Stimulated activated CD8-positive, alpha-beta memory T cell treated with anti-CD3 and anti-CD28 coated beads, Interleukin-7, amount 100 ng/mL, for 4 hours (primary cell): Measurements from ENCODE around the gene RRP1B.
A peak's percentile ranks its signal among the peaks of the same experiment; 100 is the strongest.
"Not testable (repeated sequence)": the region's sequence is repeated elsewhere in the genome, so short reads cannot be mapped to it uniquely, and the experiment has no call there.

Experiments used
- DNase-seq, 2 donors: peaks; one replicate each; pipeline ENCODE4 v3.0.0-alpha.2; 2020; ENCODE audit warnings: low read depth in 2 of 2

The RRP1B gene

DNA sequence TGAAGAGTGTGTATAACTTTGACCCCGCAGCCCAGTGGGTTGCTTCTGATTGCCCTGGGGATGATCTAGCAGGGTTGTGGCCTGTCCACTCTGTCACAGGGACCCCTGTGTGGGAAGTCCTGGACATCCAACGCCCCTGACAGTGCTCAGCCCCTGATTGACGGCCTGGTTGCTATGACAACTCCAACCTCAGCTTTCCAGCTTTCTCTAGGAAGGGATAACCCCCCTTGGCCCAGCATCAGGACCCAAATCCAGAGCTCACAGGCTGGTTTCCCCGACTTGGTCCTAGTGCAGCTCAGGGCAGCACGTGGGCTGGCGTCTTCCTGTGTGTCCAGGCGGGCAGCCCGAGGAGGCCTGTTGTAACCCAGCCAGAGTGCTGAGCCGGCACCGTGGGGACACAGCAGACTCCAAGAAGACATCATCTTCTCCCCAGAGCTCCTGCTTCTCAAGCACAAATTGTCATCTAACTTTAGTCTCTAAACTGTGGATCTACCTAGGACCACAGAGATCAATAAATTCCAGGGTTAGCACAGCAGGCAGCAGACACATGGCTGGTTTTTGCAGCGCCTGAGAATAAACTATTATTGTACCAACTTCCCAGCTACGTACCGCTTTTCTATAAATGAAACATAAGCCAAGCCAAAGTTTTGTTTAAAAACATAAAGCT, 40.7 kb downstream of the RRP1B start:
- no peak for DNase-seq

DNA sequence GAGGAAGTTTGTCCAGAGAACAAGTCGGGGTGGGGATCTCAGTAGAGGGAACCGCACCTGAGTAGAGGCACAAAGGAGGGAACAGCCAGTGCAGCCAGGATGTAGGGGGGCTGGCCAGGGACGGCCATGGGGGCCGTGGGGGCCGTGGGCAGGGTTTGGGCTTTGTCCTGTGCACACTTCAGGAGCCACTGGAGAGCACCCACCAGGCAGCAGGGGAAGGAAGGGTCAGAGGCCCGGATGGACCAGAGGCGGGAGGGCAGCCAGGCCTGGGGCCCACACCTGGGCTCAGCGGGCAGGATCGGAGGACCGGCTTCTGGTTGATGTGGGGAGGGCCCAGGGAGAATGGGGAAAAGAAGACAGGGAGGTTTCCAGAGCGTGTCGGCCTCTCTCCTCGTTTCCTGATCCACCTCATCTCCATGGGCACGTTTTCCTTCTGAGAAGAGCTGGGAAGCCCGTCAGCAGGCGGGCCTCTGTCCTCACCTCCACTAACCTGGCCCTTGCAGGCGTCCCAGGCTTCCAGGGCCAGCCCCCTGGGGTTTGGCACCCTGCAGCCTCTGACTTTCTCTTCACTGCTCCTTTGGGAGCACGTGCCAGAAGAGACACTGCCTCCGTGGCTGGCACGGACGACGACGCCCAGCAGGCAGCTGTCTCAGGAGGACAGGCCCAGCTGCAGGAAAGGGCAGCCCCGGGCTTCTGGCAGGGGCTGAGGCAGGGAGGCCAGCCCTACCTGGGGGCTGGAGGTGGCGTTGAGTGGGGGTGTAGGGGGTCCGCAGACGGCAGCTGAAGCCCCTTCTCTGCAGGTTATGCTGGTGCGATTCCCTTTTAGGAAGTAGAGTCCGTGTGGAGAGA, 42.8 kb downstream of the RRP1B start:
- DNase-seq, result no peak

DNA sequence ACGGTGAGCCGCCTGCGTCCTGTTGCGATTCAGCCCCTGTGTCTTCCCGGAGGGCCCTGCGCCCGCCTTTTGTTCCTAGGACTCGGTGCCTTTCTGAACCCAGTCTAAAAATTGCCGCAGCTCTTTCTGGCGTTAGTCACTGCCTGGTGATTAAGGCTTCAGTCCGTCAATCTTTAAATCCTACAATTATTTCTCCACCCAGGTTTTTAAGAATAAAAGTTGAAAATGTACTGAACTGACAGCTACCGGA, 43.4 kb downstream of the RRP1B start:
- DNase-seq, result no peak

DNA sequence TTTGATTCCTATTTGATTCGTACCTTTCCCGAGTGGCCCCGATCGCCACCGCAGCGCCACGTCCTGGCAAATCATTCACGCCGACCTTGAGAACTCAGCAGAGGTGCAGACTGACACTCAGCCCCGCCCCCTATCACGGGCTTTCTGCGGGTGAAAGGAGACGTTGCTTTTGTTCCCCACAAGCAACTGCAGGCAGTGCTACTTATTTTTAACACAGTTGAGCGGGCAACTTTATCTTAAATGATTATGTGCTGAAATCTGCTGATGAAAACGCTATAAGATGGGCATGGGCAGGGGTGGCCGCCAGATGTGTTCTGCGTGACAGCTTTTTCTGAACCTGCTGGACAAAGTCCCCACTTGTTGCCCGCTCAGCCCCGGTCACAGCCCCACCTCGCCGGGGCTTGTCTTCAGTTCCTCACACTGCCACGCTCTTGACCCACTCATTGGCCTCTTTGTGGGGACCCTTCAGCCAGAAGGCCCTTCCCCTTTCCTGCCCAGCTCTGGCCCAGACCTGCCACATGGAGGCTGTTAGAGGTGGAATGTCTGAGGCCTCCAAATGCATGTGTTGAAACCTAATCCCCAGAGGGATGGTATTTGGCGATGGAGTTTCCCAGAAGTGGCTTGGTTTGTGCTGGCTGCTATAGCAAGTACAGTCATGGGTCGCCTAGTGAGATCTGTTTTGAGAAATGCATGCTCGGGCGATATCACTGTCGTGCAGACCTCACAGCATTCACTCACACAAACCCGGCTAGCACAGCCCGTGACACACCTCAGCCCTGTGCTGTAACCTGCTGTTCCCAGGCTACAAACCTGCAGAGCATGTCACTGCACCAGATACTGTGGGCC, 43.9 kb downstream of the RRP1B start:
- no peak for DNase-seq

DNA sequence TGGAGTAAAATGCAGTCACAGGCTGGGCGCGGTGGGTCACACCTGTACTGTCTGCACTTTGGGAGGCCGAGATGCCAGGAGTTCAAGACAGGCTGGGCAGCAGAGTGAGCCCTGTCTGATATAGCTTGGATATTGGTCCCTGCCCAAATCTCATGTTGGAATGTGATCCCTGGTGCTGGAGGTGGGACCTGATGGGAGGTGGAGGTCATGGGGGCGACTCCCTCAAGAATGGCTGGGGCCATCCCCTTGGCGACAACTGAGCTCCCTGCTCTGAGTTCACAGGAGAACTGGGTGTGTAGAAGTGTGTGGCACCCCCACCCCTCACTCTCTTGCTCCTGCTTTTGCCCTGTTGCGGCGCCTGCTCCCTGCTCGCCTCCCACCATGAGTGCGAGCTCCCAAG, 48.1 kb downstream of the RRP1B start:
- no peak for DNase-seq

DNA sequence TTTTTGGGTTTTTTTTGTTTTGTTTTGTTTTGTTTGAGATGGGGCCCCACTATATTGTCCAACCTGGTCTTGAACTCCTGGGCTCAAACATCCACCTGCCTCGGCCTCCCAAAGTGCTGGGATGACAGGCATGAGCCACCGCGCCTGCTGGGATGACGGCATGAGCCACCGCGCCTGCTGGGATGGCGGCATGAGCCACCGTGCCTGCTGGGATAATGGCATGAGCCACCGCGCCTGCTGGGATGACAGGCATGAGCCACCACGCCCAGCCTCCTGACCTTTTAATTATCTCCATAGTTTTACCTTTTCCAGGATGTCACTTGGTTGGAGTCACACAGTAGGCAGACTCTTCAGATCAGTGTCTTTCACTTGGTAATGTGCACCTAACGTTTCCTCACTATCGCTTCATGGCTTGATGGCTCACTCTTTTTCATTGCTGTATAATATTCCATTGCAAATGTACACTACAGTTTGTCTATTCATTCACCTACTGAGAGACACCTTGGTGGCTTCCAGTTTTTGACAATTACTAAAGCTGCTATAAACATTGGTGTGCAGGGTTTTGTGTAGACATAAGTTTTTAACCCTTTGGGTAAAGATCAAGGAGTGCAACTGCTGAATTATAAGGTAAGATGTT, 49.5 kb downstream of the RRP1B start:
- DNase-seq, result no peak

DNA sequence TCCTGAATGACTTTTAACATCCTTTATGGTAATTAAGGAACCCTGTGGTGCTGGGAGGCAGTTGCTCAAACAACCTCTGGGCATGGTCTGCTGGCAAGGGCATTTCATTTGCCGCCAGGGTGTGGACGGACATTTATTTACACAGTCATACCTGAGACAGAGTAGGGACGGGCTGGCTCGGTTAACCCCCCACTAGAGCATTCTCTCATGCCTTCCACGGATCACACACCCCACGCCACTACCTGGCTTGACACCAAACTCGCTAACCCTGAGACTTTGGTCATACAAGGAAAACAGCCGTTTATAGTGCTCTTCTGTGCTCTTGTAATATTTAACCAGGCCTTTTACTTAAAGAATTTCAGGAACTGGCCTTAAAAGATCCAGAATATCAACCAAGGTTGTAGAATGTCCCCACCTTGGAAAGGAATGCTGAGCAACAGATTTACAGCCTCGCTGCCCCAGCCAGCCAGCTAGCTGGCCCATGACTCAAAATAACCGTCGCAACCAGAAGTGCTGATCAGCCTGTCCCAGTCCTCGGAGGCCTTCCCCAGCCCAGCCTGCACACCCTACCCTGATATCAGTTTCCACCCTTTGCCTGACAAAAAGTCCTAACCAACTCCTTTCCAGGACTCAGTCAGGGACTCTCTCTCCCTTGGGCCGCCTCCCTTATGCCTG, 53.0 kb downstream of the RRP1B start:
- no peak for DNase-seq

DNA sequence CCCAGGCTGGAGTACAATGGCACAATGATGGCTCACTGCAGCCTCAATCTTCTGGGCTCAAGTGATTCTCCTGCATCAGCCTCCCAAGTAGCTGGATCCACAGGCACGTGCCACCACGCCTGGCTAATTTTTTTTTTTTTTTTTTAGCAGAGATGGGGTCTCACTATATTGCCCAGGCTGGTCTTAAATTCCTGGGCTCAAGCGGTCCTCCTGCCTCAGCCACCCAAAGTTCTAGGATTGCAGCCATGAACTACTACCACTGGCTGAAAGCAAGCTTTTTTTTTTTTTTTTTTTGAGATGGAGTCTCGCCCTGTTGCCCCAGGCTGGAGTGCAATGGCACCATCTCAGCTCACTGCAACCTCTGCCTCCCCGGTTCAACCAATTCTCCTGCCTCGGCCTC, 53.8 kb downstream of the RRP1B start:
- not testable (repeated sequence) for DNase-seq

DNA sequence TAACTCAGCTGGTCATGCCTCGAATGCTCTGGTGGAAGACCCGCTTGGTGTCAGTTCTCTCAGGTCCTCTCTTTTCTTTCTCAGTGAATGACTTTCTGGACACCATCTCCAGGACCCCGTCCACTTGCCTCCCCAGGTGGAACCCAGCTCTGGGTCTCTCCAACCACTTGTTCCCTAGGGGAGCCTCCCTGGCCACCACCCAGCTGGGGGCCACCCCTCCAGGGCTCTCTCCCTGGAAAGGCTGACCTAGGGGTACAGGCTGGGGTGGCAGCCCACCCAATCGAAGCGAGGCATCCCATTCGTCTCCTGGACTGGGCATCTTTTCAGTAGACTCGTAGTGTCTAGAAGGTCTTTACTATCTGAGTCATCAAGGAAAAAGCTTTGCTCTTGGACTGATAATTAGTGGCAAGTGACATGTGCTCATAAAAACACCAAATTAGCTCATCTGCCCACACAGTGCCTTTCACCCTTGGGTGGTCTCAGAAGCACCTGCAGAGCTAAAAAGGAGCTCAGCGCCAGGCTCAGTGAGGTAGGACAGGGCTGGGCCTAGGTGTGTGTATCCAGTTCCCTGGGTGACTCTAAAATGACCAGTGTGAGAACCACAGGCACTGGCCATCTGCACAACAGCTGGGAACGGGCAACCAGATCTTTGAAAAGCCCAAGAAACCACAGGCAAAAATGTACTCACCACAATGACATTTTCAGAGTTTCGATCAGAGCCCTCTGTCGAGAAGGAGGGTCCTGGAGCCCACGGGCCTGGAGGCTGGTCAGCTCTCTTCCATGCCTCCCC, 57.2 kb downstream of the RRP1B start:
- DNase-seq, result no peak

DNA sequence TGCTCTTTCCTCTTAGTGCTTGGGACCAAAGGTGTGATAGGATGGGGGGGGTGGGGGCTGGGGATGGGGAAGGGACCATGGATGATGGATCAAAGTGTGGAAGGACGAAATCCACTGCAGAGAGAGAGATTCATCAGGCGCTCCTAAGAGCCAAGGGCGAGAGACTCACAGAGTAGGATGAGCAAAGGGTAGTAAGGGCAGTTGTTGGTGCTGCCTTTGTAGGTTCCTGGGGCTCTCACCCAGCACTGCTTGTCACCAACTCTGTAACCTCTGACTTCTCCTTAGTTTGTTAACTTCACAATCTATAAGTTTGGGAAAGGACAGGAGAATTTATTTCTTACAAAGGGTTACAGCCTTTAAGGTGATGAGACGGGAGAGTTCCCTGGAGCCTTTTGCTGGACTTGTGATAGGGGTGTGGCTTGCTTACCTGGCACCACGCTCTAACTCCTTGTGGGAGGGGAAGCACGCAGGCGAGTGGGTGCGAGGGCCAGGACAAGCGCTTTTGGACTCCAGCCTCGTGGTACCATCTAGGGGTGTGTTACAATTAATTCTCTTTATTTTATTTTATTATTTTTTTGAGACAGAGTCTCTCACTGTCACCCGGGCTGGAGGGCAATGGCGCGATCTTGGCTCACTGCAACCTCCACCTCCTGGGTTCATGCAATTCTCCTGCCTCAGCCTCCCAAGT, 58.0 kb downstream of the RRP1B start:
- no peak for DNase-seq

DNA sequence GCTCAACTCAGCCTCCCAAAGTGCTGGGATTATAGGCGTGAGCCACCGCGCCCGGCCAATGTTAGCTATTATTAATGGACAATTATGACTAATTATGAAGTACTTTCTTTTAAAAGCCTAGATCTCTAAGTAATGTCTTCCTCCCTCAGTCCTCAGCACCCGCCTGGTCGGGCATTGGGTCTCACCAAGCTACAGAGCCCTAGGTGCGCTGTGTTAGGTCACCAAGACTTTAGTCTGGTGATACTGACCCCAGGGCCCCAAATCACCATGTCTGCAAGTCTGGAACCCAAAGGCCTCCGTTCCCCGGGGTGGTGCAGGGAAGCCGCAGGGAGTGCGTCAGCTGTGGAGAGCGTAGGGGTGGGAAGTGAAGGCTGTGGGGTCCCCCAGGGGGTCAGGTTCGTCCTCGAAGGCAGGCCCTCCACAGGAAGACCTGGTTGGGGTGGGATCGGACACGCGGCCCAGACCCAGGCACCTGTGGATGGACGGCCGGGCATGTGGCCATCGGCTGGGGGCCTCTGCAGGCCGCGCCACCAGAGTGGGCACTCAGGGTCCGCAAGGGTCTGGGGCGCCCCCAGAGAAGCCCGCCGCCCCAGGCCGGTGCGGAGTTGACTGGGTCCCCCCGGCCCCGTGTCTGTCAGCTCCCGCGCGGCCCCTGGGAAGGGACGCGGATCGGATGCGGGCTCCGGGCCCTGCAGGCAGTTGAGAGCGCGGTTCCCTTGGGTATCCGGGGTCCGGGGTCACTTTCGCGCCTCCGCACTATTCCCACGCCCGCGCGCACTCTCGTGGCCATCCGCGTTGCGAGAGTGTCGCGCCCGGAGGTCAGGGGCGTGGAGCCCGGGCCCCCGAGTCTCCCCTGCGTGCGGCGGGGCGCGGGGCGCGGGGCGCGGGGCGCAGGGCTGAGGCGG, 58.9 kb downstream of the RRP1B start:
- no peak for DNase-seq

DNA sequence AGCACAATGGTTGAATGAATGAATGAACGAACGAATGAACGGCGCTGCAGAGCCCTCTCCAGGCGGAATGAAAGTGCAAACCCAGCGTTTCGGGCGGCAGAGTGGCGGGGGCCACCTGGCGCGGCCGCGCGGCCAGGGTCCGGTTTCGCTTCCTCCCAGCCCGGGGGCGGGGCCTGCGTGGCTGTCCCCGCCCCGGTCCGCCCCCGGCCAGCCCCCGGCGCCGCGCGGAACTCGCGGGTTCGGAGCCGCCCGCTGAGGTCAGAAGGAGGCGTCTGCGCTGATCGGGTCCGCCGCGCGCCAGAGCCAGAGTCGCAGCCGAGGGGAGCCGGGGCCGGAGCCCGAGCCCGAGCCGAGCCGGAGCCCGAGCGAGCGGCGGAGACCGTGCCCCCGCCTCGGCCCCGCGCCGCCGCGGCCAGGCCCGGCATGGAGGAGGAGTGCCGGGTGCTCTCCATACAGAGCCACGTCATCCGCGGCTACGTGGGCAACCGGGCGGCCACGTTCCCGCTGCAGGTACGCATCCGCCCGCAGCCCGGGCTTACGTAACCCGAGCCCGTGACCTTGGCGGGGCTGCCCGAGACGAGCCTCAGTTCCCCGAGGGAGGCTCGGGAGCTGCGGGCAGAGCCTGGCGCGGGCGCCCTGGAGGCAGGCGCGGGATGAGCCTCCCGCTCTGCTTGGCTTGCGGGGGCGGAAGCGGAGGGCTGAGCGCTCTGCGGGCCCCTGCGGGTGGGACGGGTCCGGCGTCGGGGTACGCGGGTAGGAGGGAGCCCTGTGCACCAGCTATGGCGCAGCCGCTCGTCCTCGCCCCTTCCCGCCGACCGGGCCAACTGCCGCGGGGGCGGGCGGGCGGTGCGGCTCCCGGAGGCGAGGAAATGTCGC, 59.8 kb downstream of the RRP1B start, which contains the start of gene PDXK:
TSS of gene PDXK (plus strand) at position 258 of the 876 bp plus-strand sequence. CDS start at position 424, 166 bp downstream.
- peak; percentile 42 to 77 for DNase-seq

DNA sequence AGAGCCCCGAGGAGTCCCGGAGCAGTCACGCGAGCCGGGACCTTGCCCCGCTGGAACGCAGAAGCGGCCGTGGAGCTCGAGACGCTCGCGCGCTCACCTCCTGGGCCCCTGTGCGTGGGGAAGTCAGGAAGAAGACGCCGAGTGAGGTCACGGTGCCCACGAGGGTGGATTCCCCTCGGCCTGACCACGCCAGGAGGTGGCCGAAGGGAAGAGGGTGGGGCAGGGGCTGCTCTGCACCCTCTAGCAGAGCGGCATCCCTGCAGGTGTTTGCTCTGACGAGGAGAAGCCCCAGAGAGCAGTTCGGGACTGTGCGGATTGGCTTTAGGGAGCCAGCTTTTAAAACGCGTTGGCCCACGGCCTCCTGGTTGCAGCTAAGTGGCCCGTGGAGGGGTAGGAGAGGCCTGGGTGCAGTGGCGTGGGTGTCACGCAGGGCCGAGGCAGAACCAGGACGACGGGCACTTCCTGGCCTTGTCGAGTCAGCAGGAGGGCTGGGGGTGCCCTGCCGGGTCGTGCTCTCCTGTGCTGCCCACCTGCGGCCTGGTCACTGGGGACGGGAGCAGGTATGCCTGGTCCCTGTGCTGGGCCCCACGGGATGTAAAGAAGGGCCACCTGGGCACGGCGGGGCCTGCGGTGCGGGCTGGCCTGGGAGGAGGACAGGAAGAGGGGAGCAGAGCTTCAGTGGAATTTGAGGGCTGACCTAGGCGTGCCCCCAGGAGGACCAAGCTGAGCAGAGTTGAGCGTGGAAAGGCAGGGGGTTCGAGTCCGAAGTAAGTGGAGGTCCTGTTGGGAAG, 60.6 kb downstream of the RRP1B start:
- no peak for DNase-seq

DNA sequence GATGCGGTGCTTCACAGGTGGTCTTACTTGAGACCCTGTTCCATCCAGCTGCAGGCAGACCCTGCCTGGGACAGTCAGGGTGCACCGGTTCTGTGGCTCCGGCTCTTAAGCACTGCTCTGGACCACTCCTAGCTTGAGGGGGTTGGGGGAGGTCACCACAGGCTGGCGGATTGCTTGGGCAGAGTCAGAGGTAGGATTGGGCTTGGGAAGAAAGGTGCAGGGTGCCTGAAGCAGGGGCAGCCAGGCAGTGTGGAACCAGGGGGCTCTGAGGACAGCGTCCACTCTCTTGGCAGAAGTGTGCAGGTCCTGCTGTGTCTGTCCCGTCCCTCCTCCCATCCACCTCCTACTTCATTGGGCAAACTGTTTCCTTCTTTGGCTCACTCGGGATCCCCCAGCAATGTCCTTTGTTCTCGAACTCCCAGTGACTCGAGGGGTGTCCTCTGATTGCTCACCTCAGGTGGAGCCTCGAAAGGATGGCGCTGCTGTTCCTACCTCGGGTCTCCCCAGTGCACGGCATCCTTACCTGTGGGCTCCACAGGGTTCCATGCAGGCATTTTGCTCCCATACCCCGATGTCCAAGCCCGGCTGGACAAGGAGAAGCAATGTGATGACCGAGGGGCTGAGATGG, 61.3 kb downstream of the RRP1B start:
- DNase-seq, result no peak

DNA sequence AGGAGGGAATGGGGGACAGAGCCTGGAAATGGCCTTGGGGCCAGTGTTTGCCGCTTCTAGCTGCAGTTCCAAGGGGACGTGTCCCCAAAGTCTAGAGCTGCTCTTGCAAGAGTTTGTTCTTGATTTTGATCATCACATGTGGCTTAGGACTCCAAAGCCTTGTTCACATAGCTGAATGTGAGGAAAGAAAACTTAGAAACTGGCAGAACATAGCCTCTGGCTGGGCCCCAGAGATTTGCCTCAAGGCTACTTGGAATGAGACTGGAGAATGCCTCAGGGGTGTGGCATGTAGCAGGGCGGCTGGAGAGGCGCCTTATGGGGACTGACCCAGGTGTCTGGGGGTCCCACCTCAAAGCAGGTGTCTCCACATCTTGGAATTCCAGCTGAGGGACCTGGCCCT, 61.8 kb downstream of the RRP1B start:
- DNase-seq, result no peak

DNA sequence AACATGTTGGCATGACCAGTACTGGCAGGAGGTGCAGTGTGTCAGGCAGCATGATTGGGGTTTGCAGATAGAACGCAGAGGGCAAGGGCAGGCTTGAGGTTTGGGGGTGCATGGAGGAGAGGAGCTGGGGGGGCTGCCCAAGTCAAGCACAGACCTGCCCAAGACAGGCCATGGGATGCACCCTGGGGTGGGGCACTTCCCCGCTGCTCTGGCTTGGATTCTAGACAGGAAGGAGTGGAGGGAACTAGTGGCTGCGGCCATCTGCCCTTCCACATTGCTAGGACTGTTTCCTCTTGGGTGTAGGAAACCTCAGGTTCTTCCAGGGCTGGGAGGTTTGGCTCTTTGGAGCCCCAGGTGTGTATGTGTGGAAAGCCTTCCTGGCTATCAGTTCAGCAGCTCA, 62.6 kb downstream of the RRP1B start:
- no peak for DNase-seq

DNA sequence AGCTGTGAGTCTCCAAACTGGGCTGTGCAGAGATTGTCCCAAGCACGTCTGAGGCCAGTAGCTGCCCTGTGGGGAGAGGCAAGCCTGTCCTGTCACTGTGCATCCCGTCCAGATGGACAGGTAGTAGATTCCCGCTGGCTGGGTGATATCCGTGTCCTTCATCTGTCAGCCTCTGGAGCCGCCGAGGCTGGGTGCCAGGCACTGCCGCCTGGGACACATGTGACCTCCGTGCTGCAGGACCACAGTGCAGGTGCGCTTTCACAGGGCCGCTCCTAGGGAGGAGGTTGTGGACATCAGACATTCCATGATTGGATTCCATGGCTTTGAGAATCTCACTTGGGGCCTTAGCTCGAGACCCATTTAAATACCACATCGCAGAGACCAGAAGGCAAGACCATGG, 64.3 kb downstream of the RRP1B start:
- DNase-seq, result no peak
